ENCODE results near the gene NDNF. TPM values are rescaled to one million over a fixed set of nuclear protein-coding genes. Genes with fewer than 3 reads are reported as not detected.
A peak's percentile ranks its signal among the peaks of the same experiment; 100 is the strongest.

NDNF gene
- total RNA-seq, 4 donors from 2014 or later, result 2.7 to 7.7 (median 4.0) TPM

DNA sequence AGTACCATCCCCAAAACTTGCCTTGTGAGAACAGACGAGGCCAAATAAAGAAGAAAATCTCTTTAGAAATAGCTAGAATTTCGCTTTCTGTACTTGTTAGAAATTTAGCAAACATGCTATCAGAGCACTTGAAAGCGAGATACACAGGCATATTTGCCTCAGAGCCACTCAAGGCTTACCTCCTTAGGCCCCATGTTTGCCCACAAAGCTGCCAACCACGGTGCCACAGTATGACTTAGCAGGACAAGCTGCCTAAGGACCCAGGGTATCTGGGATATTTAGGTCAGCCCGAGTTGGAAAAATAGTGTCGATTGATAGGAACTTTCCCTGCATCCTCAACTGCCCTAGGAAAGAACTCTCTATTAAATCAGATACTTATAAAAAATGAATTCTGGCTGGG lies 24.2 kb downstream of the NDNF start:
- no peak for DNase-seq
- TF ChIP-seq, protein P1, sequence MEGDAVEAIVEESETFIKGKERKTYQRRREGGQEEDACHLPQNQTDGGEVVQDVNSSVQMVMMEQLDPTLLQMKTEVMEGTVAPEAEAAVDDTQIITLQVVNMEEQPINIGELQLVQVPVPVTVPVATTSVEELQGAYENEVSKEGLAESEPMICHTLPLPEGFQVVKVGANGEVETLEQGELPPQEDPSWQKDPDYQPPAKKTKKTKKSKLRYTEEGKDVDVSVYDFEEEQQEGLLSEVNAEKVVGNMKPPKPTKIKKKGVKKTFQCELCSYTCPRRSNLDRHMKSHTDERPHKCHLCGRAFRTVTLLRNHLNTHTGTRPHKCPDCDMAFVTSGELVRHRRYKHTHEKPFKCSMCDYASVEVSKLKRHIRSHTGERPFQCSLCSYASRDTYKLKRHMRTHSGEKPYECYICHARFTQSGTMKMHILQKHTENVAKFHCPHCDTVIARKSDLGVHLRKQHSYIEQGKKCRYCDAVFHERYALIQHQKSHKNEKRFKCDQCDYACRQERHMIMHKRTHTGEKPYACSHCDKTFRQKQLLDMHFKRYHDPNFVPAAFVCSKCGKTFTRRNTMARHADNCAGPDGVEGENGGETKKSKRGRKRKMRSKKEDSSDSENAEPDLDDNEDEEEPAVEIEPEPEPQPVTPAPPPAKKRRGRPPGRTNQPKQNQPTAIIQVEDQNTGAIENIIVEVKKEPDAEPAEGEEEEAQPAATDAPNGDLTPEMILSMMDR (IDR thresholded peaks at IDR 0.05), result no peak
- TF ChIP-seq POLR2A (IDR thresholded peaks at IDR 0.05), result no peak
- Histone ChIP-seq H3K27me3 (no peaks in the 10 kb centered on the region), H3K36me3 (no peaks in the 10 kb centered on the region), H3K27ac (no peak overlapping the region), H3K4me1 (no peaks in the 10 kb centered on the region), H3K9me3 (no peaks in the 10 kb centered on the region), H3K4me3 (replicated peaks in 1 of 3) (no peak overlapping the region)
- WGBS, 2 donors, result 91 to 93% methylated on average over 6 of the region's 6 CpGs
- intact Hi-C loops (cut with DNase I), result no loop called here

DNA sequence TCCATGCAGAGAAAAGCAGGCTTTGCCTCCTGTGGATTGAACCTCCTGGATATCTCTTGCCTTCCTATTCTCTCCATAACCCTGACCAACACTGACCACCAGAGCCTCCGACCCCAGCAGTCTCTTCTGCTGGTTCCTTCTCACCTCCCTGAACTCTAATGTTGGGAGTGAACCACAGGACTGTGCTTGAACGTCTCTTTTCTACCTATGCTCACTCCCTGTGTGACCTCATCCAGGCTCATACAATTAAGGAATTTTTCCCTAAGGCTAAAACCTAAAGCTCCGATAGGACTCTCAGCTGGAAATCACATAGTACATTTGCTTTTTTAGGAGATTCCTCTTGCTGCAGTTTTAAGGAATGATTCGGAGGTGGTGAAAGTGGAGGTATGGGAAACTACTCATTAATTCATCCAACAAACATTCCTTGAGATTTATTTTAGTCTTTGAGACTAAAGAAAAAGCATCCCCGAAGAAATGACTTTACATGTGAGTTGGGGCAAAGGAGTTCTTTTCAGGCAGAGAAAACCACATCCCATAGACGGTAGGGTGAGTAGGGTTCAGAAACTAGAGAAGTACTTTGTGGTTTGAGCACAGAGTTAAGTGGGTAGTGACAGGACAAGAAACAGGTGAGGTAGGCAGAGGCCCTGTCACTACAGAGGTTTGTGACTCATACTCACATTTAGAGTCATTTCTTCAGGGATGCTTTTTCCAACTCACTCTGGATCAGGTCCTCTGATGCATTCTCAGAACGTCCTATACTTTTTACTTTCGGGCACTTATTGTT lies 30.8 kb downstream of the NDNF start:
- TF ChIP-seq, protein P1 (IDR thresholded peaks at IDR 0.05), result no peak
- TF ChIP-seq POLR2A (IDR thresholded peaks at IDR 0.05), result no peak
- H3K9me3 ChIP-seq, result no peaks in the 10 kb centered on the region
- WGBS, 2 donors, result 53 to 58% methylated on average over 8 of the region's 8 CpGs
- intact Hi-C loops (cut with DNase I), result no loop called here
- H3K4me3 ChIP-seq (replicated peaks in 1 of 3), result no peak overlapping the region
- DNase-seq, result no peak
- H3K27me3 ChIP-seq, result no peaks in the 10 kb centered on the region
- H3K36me3 ChIP-seq, result no peaks in the 10 kb centered on the region
- H3K4me1 ChIP-seq, result no peaks in the 10 kb centered on the region
- no peak overlapping the region for H3K27ac ChIP-seq

DNA sequence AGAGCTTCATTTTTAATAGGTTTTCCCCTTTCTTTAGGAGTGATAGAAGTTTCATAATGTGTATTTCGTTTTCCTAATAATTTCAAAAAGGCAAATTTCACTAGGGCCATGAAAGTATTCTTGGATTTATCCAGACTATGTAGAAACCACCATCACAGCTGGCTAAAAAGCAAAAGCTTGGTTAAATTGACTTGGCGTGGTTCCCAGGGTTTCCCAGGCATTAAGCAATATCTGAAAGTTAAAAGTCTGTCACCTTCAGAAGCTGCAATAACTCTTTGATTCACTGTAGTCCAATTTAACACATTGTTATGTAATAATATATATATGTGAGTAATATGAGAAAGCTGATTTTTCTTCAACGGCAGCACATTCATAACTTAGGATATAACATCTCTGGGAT lies 38.3 kb downstream of the NDNF start:
- intact Hi-C loops (cut with DNase I), result no loop called here
- Histone ChIP-seq H3K4me1 (no peaks in the 10 kb centered on the region), H3K27ac (no peak overlapping the region), H3K4me3 (replicated peaks in 1 of 3) (no peak overlapping the region), H3K36me3 (no peaks in the 10 kb centered on the region), H3K9me3 (no peaks in the 10 kb centered on the region), H3K27me3 (no peaks in the 10 kb centered on the region)
- DNase-seq, result peak; percentile 14 to 30
- 65 to 75% methylated on average over 3 of the region's 3 CpGs for WGBS, 2 donors
- TF ChIP-seq POLR2A (IDR thresholded peaks at IDR 0.05), result no peak
- TF ChIP-seq, protein P1 (IDR thresholded peaks at IDR 0.05), result no peak

DNA sequence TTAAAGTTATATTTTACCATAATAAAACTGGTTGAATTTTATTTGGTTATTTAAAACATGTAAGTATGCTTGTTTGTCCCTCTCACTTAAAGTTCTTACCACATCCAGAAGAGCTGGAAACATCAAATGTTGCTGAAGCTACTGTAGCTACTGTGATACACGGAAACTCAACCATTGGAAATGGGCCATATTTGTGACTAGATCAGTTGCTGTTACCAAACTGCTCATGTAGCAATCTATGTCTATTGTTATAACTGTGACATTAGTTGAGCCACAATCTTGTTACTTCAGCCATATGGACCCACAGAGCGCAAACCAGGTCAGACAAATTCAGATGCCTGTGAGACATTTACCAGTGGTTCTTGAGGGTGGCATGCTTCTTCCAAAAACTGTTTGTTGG lies 41.6 kb downstream of the NDNF start:
- no peaks in the 10 kb centered on the region for H3K27me3 ChIP-seq
- no peak overlapping the region for H3K4me3 ChIP-seq (replicated peaks in 1 of 3)
- H3K36me3 ChIP-seq, result no peaks in the 10 kb centered on the region
- TF ChIP-seq, protein P1 (IDR thresholded peaks at IDR 0.05), result no peak
- TF ChIP-seq POLR2A (IDR thresholded peaks at IDR 0.05), result no peak
- intact Hi-C loops (cut with DNase I), result no loop called here
- H3K9me3 ChIP-seq, result no peaks in the 10 kb centered on the region
- H3K27ac ChIP-seq, result no peak overlapping the region
- H3K4me1 ChIP-seq, result no peaks in the 10 kb centered on the region
- DNase-seq, result no peak
- WGBS, 2 donors, result 88 to 89% methylated on average over 2 of the region's 2 CpGs

DNA sequence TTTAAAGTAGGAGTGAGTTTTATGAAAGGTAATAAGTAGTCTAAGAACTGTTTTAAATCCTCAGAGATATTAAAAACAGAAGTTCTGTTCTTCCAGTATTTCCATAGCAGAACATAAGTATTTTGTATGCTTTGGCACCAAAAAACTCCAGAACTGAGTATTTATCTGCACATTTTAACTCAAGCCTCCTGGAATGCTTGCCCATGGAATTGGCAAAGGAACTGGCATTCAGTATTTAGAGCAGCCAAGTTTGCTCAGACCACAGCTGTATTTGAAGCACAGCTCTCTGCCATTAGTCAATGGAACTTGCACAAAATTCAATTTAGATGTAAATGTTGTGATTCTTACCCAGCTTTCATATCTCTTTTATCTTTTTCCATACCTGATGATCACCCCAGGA lies 42.2 kb downstream of the NDNF start:
- H3K4me3 ChIP-seq (replicated peaks in 1 of 3), result no peak overlapping the region
- no peak overlapping the region for H3K27ac ChIP-seq
- H3K27me3 ChIP-seq, result no peaks in the 10 kb centered on the region
- intact Hi-C loops (cut with DNase I), result no loop called here
- H3K36me3 ChIP-seq, result no peaks in the 10 kb centered on the region
- no peaks in the 10 kb centered on the region for H3K4me1 ChIP-seq
- TF ChIP-seq, protein P1 (IDR thresholded peaks at IDR 0.05), result no peak
- TF ChIP-seq POLR2A (IDR thresholded peaks at IDR 0.05), result no peak
- DNase-seq, result no peak
- no peaks in the 10 kb centered on the region for H3K9me3 ChIP-seq
